AG20443 (cell line): ENCODE measurements around the gene NRG3.
A peak's percentile ranks its signal among the peaks of the same experiment; 100 is the strongest.
"Not testable (repeated sequence)": the region's sequence is repeated elsewhere in the genome, so short reads cannot be mapped to it uniquely, and the experiment has no call there.

ENCODE experiments used
- DNase-seq: peaks from one replicate; pipeline ENCODE4 v3.0.0; 2012; ENCODE audit warnings: low spot score, mixed read lengths

NRG3 gene

GRCh38 chr10:82922755-82923154 is 1047.8 kb downstream of the NRG3 start:
- no peak for DNase-seq

DNA sequence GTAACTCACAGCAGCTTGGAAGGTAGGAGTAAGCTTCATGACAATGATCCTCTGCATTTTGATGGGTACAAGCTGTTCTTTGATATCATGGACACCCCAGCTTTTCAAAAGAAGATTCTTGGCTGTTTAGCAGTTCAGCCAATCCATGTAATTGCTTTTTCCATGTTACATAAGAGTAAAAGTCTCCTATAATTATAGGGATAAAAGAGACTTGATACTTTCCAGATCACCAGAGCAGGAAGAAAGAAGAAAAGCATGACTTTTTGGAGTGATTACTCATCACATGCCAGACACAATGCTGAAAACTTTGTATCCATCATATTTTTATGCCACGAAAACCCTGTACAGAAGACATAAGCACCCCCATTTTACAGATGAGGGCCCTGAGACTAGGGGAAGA is 1049.7 kb downstream of the NRG3 start:
- no peak for DNase-seq

DNA sequence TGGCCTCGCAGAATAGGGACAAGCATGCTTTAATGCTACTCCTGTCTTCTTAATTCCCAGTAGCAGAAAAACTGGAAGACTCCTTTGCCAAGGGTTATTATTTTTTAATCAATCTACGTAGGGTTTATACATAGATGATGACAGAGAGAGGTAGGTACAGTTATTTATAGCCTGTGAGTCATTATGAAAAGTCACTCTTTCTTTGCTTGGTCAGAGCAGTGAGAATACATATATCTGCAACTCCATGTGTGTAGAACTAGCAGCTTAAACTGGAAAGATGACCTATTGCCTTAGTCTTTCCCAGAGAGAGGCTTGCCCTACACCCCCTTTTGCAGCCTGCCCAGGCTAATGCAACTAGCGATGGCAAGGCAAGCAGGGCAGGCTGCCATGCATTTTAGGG is 1050.6 kb downstream of the NRG3 start:
- DNase-seq = no peak

GRCh38 chr10:82932451-82932850 is 1057.5 kb downstream of the NRG3 start:
- DNase-seq = no peak

GRCh38 chr10:82934429-82934828 is 1059.4 kb downstream of the NRG3 start:
- DNase-seq = peak; percentile 9

- no peak for DNase-seq
These were observed 1060.0 kb downstream of the NRG3 start for GRCh38 chr10:82934947-82935346.

GRCh38 chr10:82938331-82938730 is 1063.3 kb downstream of the NRG3 start:
- no peak for DNase-seq

DNA sequence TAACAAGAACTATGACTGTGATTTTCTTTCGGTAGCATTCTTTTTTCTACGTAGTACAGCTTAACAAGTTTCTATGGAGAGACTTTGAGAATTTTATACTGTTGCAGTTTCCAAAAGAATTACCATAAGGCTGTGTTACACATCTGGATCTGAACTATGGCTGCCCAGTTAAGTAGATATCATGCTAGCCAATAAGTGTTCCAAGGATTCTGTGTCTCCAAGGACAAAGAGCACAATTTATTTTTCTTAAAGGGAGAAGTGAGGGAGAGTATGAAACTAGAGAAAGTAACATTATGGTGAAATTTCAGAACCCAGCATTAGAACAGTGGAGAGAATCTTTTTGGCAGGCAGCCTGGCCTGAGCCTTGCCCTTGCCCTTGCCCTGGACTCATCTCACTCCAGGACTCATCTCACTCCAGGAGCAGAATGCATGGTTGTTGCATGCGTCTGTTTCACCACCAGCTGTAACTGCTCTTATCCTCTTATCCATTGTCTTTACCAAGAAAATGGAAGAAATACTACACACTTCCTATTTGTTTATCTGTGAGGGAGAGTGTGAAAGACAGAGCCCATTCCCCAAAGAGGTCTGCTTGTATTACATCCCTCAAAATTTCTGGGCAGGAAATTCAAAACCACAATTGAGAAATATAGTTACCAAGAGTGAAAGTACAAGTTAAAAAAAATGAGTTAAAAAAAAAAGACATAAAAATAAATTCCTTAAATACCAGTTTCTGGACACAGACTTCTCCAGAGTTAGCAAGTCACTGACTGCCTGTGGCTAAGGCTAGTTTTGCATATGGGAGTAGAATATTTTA is 1067.5 kb downstream of the NRG3 start:
- peak; percentile 29 for DNase-seq

- DNase-seq = no peak
These were observed 1068.1 kb downstream of the NRG3 start for GRCh38 chr10:82943142-82943541.

GRCh38 chr10:82949816-82950575 is 1075.0 kb downstream of the NRG3 start:
- no peak for DNase-seq

DNA sequence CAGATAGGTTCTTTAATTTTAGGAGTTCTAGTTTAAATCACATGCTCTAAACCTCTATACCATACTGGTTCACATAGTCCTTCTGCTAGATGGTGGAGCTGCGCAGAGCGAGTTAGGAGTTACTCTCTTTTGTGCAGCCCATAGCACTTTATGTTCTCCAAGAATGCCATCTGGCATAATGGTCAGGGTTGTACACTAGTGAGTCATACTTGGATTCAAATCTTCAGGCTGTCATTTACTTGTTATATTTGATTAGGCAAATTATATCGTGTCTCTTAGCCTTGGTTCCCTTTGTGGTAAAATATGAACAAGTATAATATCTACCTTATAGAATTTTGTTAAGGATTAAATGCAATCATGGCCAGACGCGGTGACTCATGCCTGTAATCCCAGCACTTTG is 1078.3 kb downstream of the NRG3 start:
- DNase-seq = no peak

- no peak for DNase-seq
These were observed 1078.9 kb downstream of the NRG3 start for GRCh38 chr10:82953909-82954308.

GRCh38 chr10:82960421-82961060 is 1085.5 kb downstream of the NRG3 start:
- DNase-seq = not testable (repeated sequence)

DNA sequence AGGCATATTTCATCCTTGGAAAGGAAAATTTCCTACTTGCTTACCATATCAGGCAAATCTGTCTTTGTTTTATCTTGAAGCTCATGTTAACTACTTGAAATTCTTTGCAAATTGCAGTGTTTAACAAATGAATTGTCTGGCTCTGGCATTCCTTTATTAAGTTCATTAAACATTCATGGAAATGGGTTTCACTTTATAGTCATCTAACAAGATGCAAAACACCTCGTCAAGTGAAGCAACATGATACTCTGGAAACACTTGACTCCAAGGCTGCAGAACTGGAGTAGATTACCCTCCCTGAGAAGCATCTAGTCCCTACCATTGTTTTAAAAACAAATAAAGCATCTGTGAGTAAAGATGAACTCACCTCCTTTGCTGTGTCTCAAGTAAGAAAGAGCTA is 1086.9 kb downstream of the NRG3 start:
- no peak for DNase-seq

GRCh38 chr10:82966130-82966529 is 1091.1 kb downstream of the NRG3 start:
- DNase-seq = no peak

- DNase-seq = no peak
These were observed 1093.5 kb downstream of the NRG3 start for GRCh38 chr10:82968533-82968932.

DNA sequence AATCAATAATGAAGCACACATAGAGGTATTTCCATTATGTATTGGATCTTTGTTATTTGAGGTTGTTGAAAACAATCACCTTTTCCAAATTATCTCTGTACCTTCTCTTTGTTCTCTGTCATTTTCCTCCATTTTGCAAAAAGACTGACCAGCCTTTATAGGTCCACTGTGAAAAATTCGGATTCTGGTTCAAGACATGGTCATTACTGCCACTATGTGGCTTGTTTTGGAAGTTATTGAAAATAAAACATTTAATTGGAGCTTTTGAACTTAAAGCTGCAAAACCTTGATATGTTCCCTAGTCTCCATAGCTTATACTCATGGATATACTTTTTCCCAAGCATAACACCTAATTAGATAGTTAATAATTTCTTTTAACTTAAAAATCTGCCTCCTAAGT is 1094.4 kb downstream of the NRG3 start:
- DNase-seq = peak; percentile 22

GRCh38 chr10:82980321-82980720 is 1105.3 kb downstream of the NRG3 start:
- DNase-seq = no peak

GRCh38 chr10:82981137-82981723 is 1106.2 kb downstream of the NRG3 start:
- peak; percentile 12 for DNase-seq

GRCh38 chr10:82982110-82982608 is 1107.2 kb downstream of the NRG3 start:
- DNase-seq = peak; percentile 83

DNA sequence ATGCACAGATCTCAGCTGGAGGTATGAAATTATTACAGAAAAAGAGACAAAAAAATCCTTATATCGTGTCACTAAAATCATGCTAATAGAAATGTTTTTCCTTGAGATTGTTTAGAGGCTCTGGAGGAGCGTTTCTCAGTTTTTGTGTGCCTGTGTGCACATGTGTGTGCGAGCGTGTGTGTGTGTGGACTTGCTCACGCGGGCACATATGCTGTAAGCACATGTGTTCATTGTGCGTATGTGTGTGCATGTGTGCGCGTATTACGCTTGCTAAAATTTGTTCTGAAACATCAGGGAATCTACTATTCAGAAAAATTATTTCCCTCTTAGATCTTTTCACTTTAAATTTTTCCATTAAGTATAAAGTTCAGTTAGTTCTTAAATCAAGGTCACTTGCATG is 1111.2 kb downstream of the NRG3 start:
- DNase-seq = no peak

DNA sequence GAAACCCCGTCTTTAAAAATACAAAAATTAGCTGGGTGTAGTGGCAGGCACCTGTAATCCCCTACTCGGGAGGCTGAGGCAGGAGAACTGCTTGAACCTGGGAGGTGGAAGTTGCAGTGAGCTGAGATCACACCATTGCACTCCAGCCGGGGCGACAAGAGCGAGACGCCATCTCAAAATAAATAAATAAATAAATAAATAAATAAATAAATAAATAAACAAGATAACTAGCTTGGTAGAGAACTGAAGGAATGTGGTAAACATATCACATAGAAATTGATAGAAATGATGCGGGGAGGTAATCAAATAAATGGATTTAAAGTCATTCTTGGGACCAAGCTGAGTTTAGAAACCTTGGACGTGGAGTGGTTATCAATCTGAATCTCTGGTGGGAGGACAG is 1131.5 kb downstream of the NRG3 start:
- not testable (repeated sequence) for DNase-seq
